Measurements from ENCODE around the gene HCRTR1. TPM values are rescaled to one million over a fixed set of nuclear protein-coding genes. Genes with fewer than 3 reads are reported as not detected.

The HCRTR1 gene
- total and polyA plus RNA-seq, 10 of the 15 experiments (the other 5 are each of a cell fraction or from before 2014, with no cell fraction given), result not detected

DNA sequence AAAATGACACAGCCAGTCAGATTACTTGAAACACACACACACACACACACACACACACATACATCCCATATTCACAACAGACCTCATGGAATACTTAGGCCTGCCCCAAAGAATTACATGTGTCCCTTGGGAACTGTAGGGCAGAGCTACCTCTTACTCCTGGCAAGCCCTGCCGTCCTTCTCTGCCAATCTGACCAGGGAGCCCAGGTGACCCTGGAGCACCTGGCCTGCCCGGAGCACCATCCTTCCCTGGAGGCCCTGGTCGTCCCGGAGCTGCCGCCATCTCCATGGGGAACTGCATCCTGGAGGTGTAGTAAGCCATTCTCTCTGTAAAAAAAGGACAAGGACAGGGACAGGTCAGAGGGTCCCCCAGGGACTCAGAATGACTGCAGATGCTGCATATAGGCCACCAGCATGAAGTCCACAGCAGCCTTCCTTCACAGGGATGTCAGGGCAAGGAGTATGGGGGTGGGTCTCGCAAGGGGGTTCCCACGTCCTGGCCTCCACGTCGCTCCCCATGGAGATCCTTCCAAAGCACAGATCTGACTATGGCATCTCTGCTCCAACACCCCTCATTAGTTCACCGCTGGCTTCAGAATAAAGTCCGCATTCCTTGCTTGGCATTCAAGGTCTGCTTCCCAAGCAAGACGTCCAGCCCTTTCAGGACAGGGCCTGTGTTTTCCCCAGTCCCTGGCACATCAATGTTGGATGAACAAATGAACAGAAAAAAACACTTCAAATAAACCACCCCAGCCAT is 36.4 kb downstream of the HCRTR1 start (continued):
- TF ChIP-seq, protein P1, sequence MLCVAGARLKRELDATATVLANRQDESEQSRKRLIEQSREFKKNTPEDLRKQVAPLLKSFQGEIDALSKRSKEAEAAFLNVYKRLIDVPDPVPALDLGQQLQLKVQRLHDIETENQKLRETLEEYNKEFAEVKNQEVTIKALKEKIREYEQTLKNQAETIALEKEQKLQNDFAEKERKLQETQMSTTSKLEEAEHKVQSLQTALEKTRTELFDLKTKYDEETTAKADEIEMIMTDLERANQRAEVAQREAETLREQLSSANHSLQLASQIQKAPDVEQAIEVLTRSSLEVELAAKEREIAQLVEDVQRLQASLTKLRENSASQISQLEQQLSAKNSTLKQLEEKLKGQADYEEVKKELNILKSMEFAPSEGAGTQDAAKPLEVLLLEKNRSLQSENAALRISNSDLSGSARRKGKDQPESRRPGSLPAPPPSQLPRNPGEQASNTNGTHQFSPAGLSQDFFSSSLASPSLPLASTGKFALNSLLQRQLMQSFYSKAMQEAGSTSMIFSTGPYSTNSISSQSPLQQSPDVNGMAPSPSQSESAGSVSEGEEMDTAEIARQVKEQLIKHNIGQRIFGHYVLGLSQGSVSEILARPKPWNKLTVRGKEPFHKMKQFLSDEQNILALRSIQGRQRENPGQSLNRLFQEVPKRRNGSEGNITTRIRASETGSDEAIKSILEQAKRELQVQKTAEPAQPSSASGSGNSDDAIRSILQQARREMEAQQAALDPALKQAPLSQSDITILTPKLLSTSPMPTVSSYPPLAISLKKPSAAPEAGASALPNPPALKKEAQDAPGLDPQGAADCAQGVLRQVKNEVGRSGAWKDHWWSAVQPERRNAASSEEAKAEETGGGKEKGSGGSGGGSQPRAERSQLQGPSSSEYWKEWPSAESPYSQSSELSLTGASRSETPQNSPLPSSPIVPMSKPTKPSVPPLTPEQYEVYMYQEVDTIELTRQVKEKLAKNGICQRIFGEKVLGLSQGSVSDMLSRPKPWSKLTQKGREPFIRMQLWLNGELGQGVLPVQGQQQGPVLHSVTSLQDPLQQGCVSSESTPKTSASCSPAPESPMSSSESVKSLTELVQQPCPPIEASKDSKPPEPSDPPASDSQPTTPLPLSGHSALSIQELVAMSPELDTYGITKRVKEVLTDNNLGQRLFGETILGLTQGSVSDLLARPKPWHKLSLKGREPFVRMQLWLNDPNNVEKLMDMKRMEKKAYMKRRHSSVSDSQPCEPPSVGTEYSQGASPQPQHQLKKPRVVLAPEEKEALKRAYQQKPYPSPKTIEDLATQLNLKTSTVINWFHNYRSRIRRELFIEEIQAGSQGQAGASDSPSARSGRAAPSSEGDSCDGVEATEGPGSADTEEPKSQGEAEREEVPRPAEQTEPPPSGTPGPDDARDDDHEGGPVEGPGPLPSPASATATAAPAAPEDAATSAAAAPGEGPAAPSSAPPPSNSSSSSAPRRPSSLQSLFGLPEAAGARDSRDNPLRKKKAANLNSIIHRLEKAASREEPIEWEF (IDR thresholded peaks at IDR 0.05; ENCODE audit: insufficient replicate concordance, low read depth, low read length), result no peak
- TF ChIP-seq, protein P2, sequence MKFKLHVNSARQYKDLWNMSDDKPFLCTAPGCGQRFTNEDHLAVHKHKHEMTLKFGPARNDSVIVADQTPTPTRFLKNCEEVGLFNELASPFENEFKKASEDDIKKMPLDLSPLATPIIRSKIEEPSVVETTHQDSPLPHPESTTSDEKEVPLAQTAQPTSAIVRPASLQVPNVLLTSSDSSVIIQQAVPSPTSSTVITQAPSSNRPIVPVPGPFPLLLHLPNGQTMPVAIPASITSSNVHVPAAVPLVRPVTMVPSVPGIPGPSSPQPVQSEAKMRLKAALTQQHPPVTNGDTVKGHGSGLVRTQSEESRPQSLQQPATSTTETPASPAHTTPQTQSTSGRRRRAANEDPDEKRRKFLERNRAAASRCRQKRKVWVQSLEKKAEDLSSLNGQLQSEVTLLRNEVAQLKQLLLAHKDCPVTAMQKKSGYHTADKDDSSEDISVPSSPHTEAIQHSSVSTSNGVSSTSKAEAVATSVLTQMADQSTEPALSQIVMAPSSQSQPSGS (IDR thresholded peaks at IDR 0.05; ENCODE audit: low read length), result no peak
- TF ChIP-seq HDAC2 (IDR thresholded peaks at IDR 0.05) (no peak), POLR2AphosphoS2 (IDR thresholded peaks at IDR 0.05; ENCODE audit: low read depth, low read length) (no peak), ESRRA (IDR thresholded peaks at IDR 0.05; ENCODE audit: low read length) (no peak), CBFB (IDR thresholded peaks at IDR 0.05; ENCODE audit: low read depth) (no peak)
- TF ChIP-seq, protein P3, sequence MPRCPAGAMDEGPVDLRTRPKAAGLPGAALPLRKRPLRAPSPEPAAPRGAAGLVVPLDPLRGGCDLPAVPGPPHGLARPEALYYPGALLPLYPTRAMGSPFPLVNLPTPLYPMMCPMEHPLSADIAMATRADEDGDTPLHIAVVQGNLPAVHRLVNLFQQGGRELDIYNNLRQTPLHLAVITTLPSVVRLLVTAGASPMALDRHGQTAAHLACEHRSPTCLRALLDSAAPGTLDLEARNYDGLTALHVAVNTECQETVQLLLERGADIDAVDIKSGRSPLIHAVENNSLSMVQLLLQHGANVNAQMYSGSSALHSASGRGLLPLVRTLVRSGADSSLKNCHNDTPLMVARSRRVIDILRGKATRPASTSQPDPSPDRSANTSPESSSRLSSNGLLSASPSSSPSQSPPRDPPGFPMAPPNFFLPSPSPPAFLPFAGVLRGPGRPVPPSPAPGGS (IDR thresholded peaks at IDR 0.05; ENCODE audit: borderline replicate concordance, insufficient read depth, low read depth, low read length, poor library complexity, severe bottlenecking), result no peak
